ENCODE measurements around the gene NCAM1.
"Not testable (repeated sequence)": the region's sequence is repeated elsewhere in the genome, so short reads cannot be mapped to it uniquely, and the experiment has no call there.

Gene NCAM1

GRCh38 chr11:113282898-113283437, 321.7 kb downstream of the NCAM1 start:
- no peak for DNase-seq

- DNase-seq, result no peak
Observed at GRCh38 chr11:113283881-113284280, 322.7 kb downstream of the NCAM1 start.

GRCh38 chr11:113286009-113286408, 324.8 kb downstream of the NCAM1 start:
- no peak for DNase-seq

- DNase-seq, result no peak
Observed at GRCh38 chr11:113286509-113287497, 325.6 kb downstream of the NCAM1 start.

- no peak for DNase-seq
Observed at GRCh38 chr11:113287801-113288200, 326.6 kb downstream of the NCAM1 start.

- no peak for DNase-seq
Observed at GRCh38 chr11:113288286-113288863, 327.2 kb downstream of the NCAM1 start.

- DNase-seq, result peak; percentile 68
Observed at GRCh38 chr11:113289431-113290187, 328.4 kb downstream of the NCAM1 start.

GRCh38 chr11:113293936-113294335, 332.7 kb downstream of the NCAM1 start:
- DNase-seq, result no peak

- no peak for DNase-seq
Observed at GRCh38 chr11:113295993-113296392, 334.8 kb downstream of the NCAM1 start.

- DNase-seq, result no peak
Observed at GRCh38 chr11:113296447-113297205, 335.4 kb downstream of the NCAM1 start.

- DNase-seq, result not testable (repeated sequence)
Observed at GRCh38 chr11:113298496-113298895, 337.3 kb downstream of the NCAM1 start.

GRCh38 chr11:113304916-113305315, 343.7 kb downstream of the NCAM1 start:
- no peak for DNase-seq

- peak; percentile 82 for DNase-seq
Observed at GRCh38 chr11:113305440-113306336, 344.5 kb downstream of the NCAM1 start.

- no peak for DNase-seq
Observed at GRCh38 chr11:113308601-113309000, 347.4 kb downstream of the NCAM1 start.

- DNase-seq, result no peak
Observed at GRCh38 chr11:113311536-113311935, 350.3 kb downstream of the NCAM1 start.

GRCh38 chr11:113313601-113314000, 352.4 kb downstream of the NCAM1 start:
- no peak for DNase-seq

GRCh38 chr11:113314065-113314388, 352.8 kb downstream of the NCAM1 start:
- no peak for DNase-seq

- peak; percentile 95 for DNase-seq
Observed at GRCh38 chr11:113314389-113315301, 353.4 kb downstream of the NCAM1 start, which contains the start of gene TTC12. TTC12 (plus strand) TSS chr11:113314583; CDS start chr11:113316258, 1,675 bp downstream.

GRCh38 chr11:113315811-113316210, 354.6 kb downstream of the NCAM1 start:
- no peak for DNase-seq

- no peak for DNase-seq
Observed at GRCh38 chr11:113316256-113316655, 355.0 kb downstream of the NCAM1 start.

Measured in activated CD4-positive, alpha-beta T cell treated with anti-CD3 and anti-CD28 coated beads, Interleukin-10, Interleukin-2, amounts not matched to agents 100 ng/mL and 50 ng/mL, durations not matched to agents 16 hours and 8 hours (primary cell).